C1 segment of cervical spinal cord (tissue), 14 donors: Measurements from ENCODE around the gene MAP2K2.

Source experiments
- DNase-seq, 14 donors: peaks; one replicate each; lab custom pipeline; 2025; lab: John Stamatoyannopoulos, UW

Gene MAP2K2

DNA sequence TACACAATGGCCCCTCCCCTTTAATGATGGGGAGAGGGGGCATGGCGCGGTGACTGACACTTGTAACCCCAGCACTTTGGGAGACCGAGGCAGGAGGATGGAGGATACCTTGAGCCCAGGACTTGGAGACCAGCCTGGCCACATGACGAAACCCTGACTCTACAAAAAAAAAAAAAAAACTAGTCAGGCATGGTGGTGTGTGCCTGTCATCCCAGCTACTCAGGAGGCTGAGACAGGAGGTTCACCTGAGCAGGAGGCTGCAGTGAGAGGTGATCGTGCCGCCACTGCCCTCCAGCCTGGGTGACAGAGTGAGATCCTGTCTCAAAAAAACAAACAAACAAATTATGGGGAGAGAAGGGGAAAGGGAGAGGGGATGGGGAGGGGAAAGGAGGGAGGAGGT, 43.4 kb downstream of the MAP2K2 start:
- DNase-seq = no peak

DNA sequence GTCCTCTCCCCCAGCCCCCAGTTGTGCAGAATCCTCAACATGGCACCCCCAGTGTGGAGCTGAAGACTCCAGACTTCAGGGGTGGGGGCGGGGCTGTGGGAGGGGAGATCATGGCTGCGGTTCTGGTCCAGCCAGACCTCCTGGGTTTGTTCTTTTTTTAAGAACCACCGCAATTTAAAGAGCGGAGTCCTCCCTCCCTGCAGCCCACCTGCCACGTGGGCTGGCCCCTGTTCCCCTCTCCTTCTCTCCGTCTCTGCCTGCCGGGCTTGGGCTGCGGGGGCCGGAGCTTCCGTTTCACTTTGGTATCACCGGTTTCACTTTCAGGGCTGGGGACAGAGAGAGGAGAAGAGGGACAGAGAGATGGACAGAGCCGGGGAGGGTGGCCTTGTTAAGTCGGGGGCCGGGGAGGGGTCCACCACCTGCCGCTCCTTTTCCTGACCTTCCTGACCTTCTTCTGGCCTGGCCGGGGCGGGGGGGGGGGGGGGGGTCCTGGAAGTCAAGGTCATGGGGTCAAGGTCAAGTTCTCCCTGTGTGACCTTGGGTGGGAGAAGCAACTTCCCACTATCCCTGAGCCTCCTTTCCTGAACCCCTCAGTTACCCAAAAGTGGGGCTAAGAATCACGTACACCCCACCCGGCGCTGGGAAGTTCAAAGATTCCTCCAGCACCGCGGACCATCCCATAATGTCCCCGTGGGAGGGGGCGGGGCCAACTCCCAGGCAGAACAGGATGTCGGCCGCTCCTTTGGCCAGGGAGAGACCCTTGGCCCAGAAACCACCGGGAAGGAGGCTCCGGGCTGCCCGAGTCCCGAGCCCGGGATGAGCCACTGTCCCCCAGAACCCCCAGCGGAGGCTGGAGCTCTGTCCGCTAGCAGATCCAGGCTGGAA, 45.9 kb downstream of the MAP2K2 start:
- DNase-seq = peak in 5 of 14 donors; percentile 4 to 55 (median 19)

DNA sequence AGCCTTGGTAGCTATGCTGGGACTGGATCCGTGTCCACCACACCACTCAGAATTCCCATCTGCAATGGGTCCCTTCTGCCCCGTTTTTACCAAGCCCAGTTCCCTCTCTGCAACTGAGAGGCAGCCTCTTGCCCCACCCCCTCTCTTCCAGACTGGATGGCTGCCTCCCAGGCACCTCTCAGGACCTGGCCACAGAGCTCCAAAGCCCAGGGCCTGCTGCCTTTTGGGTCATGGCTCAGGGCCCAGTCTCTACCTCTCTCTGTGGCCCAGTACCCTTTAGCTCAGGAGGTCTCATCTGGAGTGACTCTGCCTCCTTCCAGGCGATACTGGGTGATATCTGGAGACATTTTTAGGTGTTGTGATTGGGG, 46.9 kb downstream of the MAP2K2 start:
- no peak for DNase-seq

DNA sequence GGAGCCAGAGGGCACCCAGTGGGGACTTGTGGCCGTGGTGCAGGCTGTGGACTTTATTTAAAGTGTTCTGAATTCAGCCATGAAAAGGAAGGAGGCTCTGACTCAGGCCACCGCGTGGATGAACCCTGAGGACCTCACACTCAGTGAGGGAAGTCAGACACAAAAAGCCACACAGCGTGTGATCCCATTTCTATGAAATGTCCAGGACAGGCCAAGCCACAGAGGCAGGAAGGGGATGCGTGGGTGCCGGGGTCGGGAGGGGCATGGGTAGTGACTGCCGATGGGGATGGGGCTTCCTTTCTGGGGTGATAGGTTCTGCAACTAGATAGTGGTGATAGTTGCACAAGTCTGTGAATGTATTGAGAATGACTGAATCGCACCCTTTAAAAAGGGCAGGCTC, 48.5 kb downstream of the MAP2K2 start:
- DNase-seq = peak in 1 of 14 donors; percentile 34

DNA sequence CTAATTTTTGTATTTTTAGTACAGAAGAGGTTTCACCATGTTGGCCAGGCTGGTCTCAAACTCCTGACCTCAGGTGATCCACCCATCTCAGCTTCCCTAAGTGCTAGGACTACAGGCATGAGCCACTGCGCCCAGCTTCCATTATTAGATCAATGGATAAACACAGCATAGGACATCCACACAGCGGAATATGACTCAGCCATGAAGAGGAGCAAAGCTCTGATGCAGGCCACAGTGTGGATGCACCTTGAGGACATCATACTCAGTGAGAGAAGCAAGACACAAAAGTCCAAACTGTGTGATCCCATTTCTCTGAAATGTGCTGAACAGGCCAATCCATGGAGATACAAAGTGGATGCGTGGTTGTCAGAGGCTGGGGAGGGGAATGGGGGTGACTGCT, 52.3 kb downstream of the MAP2K2 start:
- no peak for DNase-seq

DNA sequence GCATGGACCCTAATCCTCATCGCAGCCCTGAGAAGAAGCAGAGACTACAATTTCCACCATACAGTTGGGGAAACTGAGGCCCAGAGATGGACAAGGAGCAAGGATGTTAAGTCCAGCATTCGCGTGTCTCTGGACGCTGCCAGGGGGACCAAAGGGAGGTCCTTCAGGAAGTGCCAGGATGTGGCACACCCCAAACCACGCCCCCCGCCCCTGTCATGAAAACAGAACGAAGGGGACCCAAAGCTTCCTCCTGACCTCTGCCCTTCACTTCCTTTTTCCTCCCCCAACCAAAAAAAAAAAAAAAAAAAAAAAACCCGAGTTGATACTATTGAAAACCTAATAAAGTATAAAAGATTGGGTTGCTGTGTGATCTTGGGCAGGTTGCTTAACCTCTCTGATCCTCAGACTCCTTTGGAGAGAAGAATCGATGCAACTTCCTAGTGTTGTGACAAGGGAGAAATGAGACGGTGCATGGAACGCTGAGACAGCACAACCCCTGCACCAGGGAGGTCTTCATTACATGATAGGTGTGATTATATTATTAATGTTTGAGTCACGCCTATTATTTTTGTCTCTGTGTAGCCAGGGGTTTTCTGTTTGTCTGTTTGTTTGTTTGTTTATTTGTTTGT, 54.5 kb downstream of the MAP2K2 start:
- DNase-seq = no peak

DNA sequence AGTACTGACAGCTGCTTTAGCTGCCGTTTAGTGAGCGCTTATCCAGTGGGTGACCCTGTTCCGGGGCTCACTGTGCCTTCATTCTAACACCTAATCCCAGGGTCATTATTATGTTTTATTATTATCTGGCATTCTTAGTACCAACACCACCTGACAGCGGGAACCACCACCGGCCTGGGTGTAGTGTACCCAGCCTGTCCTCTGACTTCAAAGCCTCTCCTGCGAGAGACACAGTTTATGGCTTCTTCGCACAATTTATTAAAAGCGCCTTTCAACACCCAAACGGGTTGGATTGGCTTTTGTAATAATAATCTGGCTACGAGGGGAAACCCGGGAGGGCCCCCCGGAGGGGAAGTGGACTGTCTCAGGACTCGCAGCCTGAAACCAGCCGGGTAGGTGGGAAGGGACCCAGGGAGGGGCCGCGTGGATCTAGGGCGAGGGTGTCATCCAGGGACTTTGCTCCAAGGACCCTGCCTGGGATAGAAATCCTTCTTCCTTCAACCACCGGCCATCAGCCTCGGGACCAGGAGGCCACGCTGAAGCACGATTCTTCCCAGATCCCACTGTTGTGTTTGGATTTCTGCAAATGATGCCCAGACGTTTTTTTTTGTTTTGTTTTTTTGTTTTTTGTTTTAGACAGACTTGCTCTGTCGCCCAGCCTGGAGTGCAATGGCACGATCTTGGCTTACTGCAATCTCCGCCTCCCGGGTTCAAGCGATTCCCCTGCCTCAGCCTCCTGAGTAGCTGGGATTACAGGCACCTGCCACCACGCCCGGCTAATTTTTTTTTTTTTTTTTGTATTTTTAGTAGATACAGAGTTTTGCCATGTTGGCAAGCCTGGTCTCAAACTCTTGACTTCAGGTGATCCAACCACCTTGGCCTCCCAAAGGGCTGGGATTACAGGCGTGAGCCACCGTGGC, 55.6 kb downstream of the MAP2K2 start:
- peak in 6 of 14 donors; percentile 20 to 55 (median 28) for DNase-seq

DNA sequence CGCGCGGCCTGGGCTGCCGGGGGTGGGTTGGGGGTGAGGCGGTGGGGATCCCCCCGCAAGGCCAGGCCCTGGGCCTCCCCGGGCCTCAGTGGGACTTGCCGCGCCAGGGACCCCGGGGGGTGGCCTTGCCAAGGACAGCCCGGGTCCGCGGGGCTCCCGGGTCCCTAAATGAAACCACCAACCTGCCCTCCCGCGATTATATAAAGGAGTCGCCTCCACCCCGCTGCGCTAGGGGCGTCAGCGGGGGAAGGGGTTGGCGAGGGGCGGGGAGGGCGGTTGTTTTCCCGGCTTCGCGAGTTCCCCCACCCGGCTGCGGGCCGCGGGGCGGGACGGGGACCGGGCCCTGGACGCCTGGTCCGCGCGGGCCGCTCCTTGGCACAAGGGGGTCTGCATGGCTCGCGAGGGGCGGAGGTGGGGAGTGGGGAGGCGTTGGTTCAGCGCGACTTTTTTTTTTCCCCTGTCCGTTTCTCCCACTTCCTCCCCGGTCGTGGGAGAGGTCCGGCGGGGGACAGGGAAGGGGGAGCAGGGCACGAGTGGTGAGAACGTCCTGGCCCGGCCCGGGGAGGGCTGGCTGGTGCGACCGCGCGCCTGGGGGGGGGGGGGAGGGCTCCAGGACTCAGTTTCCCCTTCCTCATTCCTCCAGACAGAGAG, 56.4 kb downstream of the MAP2K2 start:
- DNase-seq = peak in 7 of 14 donors; percentile 44 to 74 (median 61)

DNA sequence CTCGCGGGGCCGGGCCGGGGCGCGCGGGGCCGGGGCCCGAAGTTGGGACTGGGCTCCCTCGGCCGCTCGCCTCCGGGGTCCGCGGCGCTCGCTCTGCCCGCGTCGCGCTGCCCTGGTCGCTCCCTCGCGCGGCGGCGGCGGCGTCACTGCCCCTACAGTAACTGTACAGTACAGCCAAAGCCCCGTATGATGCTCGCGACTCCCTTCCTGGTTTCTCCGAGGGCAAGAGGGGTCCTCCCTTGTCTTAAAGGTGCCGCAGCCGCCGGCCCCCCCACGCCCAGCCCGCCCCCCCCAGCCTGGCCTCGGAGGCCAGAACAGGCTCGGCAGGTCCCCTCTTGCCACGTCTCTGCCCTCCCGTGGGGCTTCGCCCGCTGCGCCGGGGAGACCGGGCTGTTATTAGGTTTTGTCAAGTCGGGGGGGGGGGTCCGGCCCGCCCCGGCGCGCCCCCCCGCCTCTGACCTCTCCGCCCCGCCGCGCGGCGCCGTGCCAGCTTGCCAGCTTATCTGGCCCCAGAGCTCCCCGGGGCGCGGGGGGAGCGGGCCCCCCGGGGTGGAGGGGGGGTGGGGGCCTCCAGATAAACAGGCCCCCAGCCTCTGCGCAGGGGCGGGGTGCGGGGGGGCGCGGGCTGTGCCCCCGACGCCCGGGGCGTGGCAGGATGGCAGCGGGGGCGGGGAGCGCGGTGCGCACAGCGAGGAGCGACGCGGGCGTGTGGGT, 57.1 kb downstream of the MAP2K2 start, which contains the start of gene ZBTB7A:
Gene ZBTB7A (minus strand): TSS at position 218 of the 714 bp plus-strand sequence. CDS start 11,667 bp downstream, outside the sequence.
- peak in 11 of 14 donors; percentile 48 to 87 (median 60) for DNase-seq

DNA sequence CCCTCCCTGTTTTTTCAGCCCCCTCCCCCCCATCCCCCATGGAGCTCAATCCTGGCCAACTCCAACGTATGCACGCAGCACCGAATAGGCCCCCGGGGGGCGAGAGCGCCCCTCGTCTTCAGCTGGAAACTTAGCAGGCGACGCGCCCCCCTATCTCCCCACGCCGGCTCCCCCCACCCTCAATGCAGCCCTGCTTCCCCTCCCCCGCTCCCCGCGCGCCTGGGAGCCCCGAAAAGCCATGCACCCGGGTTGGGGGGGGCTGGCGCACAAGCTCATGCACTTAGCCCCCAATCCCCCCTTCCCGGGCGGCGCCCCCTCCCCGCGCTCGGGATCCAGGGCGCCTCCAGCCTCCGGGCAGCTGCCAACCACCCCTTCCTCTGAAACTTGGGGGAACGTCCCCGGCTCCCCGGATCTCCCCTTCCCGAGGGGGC, 57.7 kb downstream of the MAP2K2 start:
- DNase-seq = peak in 8 of 14 donors; percentile 63 to 86 (median 70)

DNA sequence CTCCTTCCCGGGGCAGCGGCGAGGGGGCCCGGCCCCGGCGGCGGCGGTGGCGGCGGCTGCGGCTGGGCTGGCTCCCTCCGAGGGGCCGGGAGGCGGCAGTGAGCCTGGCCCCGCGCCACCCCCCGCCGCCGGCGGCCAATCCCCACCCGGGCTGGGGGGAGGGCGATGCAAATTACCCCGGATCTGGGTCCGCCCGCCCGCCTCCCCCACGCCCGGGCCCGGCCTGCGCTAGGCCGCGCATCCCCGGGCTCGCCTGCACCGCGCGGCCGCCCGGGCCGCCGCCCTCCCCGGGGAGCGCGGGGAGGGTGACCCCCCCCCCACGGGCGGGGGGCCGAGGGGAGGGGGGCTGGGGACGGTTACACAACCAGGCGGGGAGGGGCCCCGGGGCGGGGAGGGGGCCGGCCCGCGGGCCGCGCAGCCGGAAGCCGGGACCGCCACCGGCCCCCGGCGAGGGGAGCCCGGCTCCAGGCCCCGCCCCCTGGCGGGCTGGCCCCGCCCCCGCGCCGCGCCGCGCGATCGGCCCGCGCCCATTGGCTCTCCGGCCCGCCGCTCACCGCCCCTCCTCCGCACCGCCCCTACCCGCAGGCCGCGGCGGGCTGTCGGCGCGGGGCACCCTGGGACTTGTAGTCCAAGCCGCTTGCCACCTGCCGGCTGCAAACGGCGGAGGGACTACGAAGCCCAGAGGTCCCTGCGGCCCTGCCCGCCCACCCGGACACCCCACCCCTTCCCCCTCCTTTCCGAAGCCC, 58.3 kb downstream of the MAP2K2 start:
- DNase-seq = peak; percentile 54 to 98 (median 90)

DNA sequence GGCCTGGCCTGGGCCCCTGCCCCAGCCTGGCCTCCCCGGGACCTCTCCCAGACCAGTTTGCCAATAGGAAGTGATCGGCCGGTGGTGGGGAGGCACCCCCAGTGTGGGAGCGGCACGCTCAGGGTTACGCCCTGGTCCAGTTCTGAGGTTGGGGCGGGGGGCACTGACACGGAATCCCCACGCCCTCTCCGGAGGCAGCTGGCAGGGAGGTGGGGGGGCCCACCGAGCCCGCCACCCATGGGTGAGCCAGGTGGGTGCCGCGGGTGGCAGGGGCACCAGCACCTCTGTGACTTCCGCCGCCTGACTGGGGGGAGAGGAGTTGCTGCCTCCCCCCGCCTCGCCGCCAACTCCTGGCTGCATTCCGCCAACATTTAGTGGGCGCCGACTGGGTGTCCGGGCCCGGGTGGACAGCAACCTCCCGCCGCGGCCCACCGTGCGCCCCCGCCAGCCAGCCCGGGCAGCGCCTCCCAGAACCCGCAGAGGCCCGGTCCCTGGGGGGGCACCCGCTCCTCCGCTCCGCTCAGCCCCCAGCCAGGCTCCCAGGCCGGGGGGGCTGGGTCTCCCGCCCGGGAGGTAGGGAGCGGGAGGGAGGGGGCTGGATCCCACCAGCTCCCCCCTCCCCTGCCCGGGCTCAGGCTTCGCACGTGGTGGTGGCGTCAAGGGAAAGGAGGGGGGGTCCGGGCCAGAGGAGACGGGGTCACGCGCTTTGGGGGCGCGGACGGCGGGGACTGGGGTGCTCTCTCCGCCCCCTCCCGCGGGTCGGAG, 59.2 kb downstream of the MAP2K2 start:
- DNase-seq = peak in 11 of 14 donors; percentile 37 to 74 (median 59)

DNA sequence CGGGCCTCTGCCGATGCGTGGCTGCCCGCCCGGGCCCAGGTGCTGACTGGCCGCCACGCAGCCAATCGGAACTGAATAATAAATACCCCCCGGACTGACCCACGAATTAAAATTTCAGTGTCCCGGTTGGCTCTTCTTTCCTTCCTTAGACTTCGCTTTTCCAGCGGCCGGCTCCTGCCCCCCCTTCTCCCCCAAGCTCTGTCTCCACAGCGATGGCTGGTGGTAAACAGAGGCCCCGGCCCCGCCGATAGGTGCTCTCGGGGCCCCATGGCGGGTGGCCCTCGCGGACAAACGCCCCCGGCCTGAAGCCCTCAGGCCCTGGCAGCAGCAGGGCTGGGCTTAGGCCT, 59.8 kb downstream of the MAP2K2 start:
- peak in 3 of 14 donors; percentile 57 to 66 (median 64) for DNase-seq

DNA sequence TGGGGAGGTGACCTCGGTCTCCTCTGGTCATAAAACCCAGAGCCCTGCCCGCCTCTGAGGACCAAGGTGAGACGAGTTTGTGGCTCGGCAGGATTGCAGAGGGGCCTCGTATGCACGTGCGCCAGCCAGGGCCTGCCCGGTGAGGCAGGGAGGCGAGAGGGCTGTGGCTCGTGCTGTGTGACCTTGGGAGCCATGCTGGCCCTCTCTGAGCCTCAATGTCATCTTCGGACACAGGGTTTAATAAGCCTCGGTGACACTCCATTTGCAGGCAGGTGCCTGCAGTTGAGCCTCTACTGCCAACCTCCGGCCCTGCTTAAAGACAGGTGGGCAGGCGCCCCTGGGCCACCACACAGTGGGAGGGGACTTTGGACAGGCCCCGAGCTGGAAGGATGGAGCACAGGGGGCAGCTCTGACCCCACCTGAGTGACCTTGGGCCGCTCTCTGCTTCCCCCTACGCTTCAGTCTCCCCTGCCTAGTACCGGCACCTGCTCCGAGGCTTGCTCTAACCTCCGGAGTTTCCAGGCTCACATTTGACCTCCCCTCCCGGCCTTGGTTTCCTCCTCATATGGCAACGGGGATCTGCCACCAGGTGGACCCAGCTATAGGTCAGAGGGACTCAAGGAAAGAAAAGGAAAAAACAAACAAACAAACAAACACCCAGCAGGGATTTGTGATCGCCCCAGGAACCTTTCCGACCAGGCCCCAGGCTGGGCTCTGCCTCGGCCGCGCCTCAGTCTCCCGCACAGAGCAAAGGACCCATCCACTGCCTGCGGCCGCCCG, 60.4 kb downstream of the MAP2K2 start:
- peak in 1 of 14 donors; percentile 54 for DNase-seq

DNA sequence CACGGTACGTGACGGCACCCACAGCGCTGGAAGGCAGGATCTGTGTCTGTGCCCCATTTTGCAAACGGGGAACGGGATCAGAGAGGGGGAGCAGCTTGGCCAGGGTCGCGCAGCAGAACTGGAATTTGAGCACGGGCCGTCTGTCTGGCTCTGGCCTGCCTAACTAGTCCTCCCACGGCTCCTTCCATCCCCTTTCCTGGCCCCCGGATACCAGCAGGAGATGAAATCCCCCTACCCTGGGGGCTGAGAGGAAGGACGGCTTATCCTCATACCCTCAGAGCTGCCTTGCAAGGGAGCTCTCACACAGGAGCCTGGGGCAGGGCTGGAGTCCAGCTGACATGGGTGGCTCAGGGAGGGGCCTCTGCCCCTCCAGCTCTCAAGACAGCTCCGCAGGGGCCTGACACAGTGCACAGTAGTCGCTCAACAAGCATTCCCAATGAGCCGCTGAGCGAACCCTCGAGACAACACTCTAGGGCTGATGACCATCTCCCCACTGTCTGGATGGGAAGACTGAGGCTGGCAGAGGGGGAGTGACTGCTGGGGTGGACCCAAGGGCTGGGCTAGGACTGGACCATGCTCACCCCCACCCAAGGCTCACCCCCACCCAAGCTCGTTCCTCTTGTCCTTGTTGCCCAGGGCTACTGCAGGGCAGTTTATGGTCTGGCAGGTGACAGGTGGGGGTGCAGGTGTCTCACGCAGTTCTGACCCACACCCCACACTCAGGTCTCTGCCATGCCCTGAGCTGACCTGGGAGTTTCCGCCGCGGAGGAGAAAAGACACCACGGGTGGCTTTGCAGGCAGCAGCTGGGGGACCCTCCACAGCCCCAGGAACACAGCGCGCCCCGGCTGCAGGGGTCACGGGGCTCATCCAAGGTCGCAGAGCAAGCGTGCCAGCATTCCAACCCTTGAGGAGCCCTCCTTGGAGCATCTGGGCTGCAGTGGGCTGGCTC, 61.2 kb downstream of the MAP2K2 start:
- DNase-seq = no peak

DNA sequence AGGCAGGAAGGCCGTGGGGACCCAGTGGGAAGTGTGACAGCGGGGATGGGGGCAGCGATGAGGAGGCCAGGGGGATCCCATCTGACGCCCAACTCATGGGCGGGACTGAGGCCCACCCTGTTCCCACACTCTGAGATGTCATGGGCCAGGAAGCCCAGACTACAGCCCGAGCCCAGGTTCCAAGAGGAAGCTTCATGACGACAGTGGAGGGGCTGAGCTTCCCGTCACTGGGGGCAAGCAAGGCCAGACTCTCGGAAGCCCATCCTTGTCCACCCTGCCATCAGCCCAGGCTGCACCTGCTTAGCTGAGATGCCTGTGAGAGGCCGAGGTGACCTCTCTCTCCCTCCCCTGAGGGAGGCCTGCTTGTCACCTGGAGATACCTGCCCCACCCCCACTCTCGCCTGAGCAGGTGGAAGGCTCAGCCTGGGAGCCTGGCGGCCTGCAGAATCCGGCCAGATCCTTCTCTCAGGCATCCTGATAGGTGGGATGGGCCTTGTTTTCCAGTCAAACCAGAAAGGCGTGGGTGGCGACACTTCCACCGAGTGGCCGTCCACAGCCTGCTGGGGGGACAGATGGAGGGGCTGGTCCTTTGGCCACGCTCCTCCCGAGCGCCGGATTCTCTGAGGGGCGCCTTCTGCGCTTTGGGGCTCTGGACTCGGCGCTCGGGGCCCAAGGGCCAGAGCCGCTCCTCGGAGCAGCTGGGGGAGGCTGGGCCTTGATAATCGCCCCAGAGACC, 62.1 kb downstream of the MAP2K2 start:
- peak in 3 of 14 donors; percentile 34 to 96 (median 41) for DNase-seq
